Activated CD4-positive, alpha-beta T cell treated with anti-CD3 and anti-CD28 coated beads for 48 hours (primary cell): ENCODE measurements around the gene VSX1.
A peak's percentile ranks its signal among the peaks of the same experiment; 100 is the strongest.

Experiments used
- DNase-seq: peaks from one replicate; pipeline ENCODE4 v3.0.0-alpha.2; 2020

Gene VSX1

DNA sequence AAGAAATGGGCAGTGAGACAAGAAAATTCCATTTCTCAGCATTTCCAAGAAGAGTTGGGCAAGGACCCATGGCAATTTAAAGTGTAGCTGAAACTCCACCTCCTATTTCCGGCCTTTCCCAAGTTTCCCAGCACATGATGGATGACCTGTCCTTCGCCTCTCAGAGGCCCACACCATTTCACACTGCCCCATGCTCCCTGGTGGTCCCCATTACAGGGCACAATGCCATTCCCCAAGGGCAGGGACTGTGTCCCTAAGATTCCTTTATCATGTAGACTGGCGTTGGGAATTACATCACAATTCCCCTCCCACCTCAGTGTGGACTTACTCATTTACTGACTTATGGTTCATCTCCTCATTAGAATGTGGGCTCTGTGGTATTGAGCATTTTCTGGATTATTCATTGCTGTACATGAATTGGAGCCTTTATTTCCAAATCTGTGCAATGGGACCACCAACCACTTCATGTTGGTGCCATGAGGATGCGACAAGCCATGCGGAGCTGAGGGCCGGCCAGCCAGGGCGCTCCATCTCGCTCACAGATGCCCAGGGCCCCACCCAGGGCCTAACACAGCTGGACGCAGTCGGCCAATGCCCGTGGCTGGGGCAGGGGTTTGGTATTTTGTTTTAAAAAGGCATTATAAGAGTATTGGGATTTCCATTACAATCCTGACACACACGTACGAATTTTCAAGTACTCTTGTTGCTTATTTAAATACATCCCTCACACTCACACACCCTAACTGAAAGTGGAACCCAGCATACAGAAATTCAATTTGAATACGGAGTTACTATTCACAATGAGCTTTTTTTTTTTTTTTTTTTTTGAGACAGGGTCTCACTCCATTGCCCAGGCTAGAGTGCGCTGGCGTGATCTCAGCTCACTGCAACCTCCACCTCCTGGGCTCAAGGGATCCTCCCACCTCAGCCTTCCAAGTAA is 29.4 kb downstream of the VSX1 start:
- no peak for DNase-seq

- DNase-seq, result no peak
These were observed 30.4 kb downstream of the VSX1 start for GRCh38 chr20:25051386-25052155.

DNA sequence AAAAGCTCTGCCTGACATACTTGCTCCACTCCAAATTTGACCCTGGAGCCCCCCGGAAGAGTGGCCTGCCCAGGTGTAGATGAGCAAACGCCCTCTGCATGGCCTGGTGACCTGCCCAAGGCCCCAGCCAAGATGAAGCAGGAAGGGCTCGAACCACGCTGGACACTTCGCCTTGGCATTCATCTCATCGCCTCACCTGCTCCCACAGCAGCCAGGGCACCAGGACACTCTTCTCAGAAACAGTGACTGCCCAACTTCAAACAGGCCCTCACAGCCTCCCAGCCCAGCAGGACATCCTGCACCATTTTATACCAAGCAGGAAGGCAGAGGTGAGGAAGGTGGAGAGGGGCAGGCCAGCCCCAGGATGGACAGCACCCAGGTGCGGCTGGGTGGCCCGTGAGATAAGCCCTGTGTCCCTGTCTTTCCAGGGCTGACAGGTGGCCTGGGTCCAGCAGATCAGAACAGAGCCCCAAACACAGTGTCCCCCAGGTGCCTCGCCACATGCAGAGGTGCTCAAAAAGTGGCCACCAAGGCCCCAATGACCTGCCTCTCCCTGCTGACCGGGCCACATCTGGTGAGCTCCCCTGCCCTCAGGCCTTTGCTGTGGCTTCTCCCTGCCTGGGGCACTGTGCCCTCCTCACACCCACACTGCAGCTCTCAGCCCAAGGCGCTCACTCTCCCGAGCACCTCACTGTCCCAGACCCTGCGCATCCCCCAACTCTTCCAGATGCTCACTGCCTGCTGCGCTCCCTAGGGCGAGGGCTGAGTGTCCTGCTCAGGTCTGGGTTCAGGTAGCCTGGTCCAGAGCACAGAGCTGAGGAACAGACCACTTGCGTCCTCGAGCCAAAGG is 31.2 kb downstream of the VSX1 start:
- DNase-seq, result no peak

- no peak for DNase-seq
These were observed 31.9 kb downstream of the VSX1 start for GRCh38 chr20:25050082-25050481.

DNA sequence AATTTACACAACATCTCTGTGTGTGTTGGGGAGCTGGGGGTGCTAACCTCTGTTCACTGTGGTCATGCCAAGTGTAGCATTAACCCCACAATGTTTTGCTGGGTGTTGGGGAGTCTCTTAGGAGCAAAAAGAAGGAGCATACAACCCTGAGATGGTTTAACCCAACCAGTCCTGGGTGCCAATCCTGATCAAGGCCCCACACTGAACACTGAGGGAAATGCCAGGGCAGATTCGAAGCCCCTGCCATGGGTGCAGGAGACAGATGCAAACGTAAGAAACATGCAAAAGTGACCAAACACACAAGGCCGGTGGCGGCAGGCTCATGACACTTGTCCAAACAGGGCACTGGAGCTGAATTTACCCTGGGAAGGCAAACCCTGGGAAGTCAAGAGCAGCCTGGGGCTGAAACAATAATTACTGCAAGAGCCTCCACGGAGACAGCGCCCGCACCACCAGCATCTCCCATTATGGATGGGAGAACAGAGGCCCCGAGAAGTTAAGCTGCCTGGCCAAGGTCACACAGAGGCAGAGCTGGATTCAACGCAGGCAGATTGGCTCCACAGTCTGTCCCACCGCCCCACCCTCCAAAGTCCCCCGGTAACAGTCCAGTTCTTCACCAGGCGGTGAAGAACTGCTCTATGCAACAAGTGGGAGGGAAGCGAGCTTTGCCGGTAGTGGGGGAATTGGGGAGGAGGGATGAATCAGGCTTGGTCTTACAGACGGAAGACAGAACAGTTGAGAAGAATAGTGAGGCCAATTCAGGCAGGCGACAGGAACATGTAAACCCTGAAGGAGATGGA is 32.5 kb downstream of the VSX1 start:
- DNase-seq, result no peak

DNA sequence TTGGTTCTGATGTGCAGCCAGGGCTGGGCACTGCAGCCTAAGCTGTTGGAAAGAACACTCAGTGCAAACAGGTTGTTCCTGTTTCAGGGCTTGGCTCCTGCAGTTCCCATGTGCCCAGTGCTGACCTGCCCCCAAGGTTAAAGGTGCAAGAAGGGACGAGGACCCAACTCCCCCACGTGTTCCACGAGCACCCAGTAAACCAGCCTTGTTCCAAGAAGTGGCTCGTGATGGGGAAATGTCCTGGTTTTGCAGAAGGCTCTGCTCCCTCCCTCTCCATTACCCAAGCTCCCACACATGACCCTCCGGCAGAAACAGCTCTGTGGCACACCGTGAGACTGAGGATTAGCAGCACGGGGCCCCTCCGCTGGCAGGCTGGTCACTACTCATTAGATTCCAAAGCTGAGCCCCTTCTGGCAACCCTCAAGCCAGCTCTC is 33.4 kb downstream of the VSX1 start:
- DNase-seq, result no peak

DNA sequence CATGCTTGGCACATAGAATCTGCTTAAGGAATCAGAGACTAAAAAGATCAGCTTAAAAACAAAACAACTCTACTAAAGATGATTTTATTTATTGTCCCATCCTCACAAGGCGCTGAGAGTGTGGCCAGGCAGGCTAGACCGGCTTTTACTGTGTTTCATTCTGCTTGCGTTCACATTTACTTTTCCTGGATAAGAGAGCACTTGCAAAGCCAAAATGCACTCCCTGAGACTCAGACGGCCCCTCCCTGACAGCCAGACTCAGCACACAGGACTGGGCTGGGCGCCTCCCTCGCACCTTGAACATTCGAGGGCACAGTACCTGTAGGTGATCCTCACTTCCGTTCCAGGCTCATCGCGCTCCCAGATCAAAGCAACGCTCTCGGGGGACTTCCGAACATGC is 34.2 kb downstream of the VSX1 start:
- DNase-seq, result no peak

DNA sequence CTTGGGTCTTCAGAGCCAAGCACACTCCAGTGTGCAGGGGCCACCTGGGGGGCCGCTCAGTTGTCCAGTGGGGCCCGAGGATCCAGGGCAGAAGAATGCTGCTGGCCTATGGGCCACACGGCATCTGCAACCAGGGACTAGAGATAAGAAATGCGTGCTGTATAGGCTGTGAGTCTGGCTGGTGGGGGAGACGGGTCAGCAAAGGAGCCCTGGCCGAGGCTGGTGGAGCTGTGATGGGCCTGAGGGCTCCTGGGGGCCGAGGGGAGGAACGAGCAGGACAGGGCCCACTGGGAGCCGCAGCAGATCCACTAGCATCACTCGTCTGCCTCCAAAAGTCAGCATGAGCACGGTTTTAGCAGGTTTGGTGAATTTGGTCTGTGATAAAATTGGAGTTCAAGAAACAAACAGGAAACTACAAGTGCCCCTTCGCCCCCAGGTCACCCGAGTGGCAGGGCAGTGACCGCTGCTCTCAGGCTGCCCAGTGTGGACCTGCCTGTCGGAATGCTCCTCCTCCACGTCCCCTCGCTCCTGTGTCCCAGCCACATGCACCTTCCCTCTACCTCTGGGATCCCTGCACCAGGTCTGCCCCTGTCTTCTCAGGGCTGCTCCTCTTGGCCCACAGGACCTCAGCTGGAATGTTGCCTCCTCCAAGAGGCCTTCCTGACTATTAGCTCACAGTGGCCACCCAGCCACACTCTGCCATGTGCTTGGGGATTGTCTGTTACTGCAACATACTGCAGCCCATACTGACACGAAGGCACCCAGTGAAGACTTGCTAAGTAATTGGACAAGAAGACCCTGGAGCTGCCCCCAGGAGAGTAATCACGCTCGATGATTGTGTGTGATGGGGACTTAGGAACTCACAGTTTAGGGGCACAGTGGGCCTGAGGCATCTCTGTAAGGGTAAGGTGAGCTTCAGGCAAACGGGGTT is 34.9 kb downstream of the VSX1 start:
- no peak for DNase-seq

DNA sequence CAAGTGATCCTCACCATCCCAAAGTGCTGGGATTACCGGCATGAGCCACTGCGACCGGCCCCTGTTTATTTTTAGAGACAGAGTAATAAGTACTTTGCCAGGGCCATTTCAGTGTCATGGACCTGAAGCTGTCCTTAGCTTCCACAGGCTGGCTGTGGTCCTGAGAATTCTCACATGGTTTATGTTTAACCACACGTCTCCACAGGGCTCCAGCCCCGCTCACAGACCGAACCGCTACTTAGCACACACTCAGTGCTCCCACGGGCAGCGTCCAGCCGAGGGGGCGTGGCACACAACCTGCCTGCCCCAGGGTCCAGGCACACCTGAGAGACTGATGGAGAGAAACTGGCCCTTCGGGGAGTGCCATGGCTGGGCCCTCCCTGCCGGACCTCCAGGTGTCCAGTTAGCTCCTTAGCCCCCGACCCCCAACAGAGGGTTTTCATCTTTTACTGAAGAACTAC is 35.7 kb downstream of the VSX1 start:
- no peak for DNase-seq

GRCh38 chr20:25045343-25045712 is 36.6 kb downstream of the VSX1 start:
- DNase-seq, result no peak

DNA sequence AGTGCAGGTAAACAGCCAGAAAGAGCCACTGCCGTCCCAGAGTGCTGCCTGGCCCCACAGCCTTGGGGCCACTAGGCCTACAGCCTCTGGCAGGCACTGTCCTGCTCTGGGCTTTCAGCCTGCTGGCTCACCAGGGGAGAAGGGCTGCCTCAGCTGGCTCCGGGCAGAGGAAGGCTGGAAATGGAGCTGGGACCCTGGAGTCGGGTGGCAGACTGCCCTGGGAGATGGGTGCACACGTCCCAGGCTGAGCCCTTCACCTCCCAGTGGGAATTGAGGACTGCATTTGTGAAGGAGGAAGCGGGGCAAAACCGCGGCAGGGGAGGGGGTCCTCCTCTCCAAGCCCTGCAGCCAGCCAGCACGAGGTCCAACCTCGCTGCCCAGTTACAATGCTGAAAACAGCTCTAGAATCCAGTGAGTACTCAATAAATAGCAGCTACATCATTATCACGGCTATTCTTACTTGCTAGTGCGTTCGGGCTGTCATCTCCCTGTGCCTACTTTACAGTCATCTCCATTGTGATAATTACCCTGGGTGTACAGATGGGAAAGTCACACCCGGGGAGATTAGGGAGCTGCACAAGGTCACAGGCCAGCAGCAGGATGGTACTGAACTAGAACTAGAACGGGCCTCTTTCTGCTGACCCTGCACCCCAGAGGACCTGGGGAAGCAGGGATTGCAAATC is 37.1 kb downstream of the VSX1 start:
- no peak for DNase-seq

DNA sequence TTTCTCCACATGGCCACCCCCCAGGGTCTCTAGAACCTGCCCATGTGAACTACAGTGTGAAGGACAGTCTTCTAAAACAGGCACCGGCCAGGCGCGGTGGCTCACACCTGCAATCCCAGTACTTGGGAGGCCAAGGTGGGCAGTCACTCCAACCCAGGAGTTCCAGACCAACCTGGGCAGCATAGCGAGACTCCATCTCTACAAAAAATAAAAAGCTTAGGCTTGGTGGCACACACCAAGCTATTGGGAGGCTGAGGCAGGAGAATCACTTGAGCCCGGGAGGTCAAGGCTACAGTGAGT is 37.7 kb downstream of the VSX1 start:
- no peak for DNase-seq

- no peak for DNase-seq
These were observed 38.3 kb downstream of the VSX1 start for GRCh38 chr20:25043499-25044260.

- DNase-seq, result peak; percentile 28
These were observed 39.1 kb downstream of the VSX1 start for GRCh38 chr20:25042531-25043498.

GRCh38 chr20:25041813-25042530 is 40.0 kb downstream of the VSX1 start:
- no peak for DNase-seq

DNA sequence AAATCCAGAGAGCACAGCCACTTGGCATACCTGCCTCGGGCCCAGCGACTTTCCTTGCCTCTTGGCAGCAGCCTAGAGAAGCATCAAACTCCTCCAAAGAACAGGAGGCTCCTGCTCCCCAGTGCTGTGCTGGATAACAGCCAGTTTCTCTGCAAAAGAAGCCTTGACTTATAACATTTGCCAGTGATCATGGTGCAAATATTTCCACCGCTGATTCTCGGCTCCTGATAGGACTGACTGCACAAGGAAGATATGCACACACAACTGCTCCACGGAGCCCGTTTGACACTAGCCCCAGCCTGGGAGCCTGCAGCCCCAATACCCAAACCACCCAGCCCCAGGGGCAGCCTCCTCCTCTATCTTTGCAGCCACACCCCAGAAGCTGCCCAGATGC is 41.5 kb downstream of the VSX1 start:
- no peak for DNase-seq

GRCh38 chr20:25039697-25040437 is 42.1 kb downstream of the VSX1 start:
- DNase-seq, result no peak
